ENCODE results near the gene LCMT2.
"Not testable (repeated sequence)": the region's sequence is repeated elsewhere in the genome, so short reads cannot be mapped to it uniquely, and the experiment has no call there.

Gene LCMT2

DNA sequence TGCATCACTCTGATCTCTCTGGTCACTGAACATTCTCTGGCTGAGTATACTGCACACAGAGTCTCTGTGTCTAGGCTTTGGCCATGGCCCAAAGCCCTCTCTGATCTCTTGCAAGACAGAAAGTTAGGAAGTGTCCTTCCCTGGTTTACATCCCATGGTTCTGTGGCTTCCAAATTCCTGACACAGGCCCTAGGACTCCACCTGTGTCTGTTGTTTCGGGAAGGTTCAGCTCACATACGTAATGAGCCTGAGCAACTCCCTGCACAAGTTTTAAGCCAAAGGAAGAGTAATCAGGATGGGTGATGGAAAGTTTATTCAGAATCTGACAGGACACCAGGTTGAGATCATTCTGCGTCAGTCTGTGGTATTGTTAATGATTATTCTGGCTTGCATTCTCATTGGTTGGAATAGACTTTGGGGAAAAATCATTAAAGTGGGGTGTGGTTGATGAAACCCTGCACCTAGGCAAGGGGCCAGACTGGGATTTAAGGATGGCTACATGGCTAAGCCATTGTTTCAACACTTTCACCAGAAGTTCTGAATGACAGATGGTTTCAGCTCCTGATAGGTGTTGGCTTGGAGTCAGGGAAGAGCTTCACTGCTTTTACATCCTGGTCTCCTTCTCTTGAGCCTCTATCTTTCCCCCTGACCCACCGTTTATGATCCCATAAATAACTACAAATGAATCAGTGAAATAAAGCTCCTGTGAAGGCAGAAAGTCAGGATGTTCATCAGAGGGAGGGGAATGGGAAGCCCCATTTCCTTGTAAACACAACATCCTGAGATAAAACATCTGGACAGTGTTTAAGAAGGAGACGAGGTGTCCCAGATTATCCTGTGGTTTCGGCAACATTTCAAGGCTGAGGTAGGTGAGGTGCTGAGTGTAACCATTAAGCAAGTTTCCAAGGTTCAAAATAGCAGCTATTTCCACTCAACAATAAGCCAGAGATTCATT is 14.1 kb downstream of the LCMT2 start:
- no peak for DNase-seq

DNA sequence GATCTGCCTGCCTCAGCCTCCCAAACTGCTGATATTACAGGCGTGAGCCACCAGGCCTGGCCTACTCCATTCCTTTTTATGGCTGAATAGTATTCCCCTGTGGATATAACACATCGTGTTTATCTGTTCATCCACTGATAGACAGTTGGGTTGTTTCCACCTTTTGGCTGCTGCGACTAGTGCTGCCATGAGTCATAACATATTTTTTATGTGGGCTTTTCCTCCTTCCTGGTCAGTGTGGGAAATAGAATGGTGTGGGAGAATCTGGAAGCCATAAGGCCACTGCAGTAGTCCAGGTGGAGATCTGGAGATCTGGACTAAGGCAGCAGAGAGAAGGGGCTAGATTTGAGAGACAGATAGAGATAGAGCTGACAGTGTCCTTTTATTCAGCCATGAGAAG is 16.2 kb downstream of the LCMT2 start:
- DNase-seq, result no peak

DNA sequence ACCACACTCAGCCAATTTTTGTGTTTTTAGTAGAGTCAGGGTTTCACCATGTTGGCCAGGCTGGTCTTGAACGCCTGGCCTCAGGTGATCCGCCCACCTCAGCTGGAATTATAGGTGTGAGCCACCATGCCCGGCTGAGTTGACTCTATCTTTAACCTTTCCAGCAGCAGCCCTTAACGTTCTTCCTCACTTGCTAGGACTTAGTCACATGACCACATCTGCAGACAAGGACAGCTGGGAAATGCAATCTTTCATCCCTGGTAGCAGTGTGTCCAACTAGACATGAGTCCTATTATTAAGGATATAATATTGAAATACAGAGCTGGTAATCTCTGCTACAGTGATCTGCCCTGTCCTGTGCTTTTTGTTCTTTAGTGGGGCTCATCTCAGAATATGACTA is 18.0 kb downstream of the LCMT2 start:
- DNase-seq, result no peak

DNA sequence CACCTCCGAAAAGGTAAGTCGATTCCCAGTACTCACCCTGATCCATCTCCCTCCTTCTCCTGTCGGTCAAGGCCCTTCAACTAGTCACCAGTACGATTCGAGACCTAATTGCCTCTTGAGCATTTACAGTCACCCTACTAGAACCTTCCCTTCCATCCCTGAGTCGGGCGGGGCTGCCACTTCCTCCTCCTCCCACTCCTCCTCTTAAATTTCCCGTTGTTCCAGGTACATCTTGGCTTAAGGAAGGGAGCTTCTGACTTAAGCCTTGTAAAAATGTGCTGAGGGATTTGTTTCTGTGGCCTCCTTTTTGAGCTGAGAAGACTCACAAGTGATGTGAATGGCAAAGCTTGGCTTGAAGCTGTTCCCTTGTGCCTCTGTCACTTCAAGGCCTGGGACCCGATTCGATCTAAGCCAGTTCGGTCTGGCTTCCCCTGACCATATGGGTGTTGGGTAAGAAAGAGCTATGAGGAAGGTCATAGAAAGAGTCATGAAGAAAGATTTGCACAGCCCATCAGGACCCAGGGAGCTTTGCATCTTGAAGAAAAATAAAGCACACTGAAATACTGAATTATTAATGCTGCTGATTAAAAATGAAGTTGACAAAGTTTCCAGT is 28.1 kb downstream of the LCMT2 start, which contains the start of gene TGM7:
TGM7 (minus strand) TSS at position 51 of the 613 bp plus-strand sequence.
- no peak for DNase-seq

DNA sequence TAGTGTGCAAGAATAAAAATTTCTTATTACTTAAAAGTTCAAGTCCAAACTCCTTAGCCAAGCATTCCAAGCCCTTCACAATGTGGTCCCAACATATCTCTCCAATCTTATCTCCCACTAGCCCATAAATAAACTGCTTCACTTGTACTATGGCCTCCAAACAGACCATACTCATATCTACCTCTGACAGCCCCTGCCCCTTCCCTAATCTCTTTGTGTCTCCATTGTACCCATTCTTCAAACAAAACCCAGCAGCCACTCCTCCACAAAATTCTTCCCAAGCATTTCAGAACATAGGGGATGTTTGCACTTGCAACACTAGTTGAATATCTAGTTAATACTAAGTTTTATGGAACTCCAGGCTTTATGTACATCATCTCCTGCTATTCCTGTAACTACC is 30.5 kb downstream of the LCMT2 start:
- DNase-seq, result no peak

DNA sequence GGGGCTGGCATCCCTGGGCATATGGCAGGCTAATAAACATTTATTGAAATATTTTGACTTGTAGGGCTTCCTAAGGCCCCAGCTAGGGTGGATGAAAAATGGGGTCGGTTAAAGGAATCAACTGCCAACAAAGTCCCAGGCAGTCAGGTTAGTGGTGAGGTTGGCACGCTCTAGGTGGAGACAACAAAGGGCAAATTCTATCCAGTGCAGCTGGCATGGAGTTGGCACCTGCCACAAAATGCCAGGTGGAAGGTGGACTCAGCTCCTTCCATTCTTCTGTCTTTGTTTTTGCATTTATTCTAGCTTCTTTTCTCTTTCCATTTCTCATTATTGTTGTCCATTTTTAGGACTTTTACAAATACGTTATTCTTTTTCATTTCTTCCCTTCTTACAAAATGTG is 31.0 kb downstream of the LCMT2 start:
- no peak for DNase-seq

DNA sequence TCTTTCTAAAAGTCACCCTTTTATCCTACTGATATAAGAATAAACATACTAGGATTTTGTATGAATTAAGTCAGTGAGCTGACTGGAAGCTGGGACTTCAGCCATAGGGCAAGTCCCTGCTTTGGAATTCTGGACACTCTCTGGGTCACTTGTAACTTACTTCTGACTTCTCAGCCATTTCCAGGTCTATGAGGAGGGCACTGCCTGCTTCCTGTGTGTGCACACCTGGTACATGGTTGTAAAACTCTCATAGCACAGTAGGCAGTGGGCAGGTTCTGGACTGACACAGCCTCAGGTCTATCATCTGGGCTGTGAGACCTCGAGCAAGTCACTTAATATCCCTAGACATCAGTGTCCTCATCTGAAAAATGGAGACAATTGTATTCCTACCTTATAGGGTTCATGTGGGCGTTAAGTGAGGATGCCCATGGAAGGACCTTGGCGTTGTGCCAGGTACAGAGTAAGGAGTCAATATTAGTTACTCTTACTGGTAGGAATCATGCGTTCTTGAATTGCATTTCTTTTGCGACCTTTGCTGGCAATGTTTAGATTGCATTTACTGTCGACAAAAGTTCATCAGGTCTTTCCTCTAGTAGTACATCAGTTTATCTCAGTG is 36.2 kb downstream of the LCMT2 start:
- DNase-seq, result no peak

DNA sequence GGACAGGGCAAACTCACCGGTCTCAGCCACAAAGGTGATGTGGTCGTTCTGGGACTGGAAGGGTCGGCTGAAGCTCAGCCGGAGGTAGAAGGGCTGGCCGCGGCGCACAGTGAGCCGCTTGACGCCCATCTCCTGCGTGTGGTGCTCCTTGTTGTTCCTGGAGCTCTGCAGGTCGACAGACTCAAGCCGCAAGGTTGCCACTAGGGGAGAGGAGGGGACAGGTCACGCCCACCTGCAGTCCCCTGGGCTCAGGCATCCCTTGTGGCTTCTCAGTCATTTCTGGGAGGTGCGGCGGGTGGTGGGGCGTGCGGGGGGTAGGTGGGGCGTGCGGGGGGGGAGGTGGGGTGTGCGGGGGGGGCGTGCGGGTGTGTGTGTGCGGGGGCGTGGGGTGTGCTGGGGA is 36.9 kb downstream of the LCMT2 start:
- no peak for DNase-seq

DNA sequence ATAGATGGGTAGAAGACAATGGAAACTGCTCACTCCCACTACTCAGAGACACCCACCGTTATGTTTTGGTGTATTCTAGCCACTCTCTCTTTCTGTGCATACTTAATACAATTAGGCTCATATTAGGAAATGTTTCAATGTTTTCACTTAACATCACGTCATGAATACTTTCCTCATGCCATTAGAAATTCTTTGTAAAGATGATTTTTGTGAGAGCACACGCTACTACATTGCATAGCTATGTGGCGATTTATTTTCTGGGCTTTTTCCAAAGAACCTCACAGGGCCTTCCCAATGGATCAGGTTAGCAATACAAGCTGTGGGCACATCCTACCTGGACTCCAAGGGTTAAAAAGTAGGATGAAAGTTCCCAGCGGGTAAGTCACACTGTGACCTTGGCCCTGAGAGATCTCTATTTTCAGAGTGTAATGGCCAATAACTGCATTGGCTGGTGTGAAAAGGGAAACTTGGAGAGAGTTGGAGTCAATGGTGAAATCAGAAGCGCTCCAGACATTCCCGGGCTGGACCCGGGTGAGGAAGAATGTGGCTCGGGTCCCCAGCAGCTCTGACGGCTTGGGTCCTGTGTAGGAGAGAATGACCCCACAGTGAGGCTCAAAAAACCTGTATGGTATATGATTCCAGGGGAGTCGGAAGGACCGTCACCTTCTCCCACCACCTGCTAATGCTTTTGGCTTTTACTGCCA is 37.8 kb downstream of the LCMT2 start:
- DNase-seq, result no peak

DNA sequence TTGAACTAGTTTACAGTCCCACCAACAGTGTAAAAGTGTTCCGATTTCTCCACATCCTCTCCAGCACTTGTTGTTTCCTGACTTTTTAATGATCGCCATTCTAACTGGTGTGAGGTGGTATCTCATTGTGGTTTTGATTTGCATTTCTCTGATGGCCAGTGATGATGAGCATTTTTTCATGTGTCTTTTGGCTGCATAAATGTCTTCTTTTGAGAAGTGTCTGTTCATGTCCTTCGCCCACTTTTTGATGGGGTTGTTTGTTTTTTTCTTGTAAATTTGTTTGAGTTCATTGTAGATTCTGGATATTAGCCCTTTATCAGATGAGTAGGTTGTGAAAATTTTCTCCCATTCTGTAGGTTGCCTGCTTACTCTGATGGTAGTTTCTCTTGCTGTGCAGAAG is 40.7 kb downstream of the LCMT2 start:
- DNase-seq, result not testable (repeated sequence)

DNA sequence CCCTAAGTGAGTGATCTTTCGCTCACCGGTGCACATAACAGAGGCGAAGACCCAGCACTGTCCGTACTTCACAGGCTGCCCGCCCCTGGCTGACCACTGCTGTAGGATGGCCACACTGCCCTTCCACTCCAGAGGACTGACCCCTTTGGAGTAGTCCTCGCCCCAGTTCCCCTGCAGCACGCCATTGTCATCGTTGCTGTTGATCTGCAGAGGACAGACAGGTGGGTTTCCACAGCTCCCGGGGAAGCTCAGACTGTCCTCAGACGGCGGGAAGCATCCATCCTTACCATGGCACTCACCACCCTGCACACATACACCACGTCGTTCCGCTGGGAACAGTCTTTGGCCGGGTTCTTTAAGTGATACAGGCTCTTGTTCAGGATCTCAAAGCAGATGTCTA is 43.1 kb downstream of the LCMT2 start:
- DNase-seq, result no peak

DNA sequence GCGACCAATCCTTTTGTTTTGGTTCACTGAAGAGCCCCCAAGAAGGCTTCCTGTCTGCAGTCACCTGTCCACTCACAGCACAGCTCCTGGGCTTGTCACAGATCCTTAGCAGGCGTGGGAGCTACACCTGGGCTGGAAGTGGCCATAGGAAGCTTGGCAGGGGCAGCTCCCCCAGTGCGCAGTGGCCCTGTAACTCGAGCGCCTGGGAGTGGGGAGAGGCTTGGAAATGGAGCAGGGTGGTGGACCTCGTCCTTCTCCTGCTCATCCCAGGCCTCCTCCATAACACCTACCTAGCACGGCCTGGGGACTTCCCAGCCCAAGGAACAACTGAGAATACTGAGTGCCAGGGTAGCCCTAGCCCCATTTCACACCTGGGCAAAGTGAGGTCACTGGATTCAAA is 44.3 kb downstream of the LCMT2 start:
- no peak for DNase-seq

DNA sequence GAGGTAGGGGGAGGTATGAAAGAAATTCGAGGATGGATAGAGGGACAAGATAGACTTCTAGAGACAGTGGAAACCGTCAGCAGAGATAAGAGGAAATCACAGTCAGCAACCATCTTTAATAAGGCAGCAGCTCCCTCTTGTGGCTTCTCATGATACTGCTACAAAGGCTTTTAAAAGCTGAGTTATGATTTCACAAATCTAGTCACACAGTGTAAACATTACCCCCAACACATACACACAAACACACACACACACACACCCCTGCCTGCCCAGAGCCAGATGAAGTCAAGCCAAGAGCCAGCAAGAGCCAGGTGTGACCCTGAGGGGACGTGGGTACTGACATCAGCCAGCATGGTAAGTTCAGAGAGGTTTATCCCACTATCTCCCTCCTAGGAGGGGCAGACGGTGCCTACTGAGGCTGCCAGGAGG is 44.8 kb downstream of the LCMT2 start:
- no peak for DNase-seq

DNA sequence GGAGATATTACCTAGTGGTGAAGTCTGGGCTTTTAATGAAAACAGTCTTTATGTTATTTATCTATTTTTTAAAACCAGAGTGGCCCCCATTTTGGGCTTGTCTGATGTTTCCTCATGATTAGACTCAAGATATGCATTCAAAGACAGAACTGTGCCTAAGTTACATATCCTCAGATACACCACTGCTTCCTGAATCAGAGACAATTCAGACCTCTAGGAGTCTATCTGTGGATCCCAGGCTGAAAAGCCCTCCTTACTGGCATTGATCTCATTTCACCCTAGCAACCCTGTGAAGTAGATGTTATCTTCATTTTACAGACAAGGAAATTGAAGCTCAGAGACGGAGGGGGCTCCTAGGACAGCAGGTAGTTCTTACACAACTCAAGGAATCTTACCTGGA is 46.8 kb downstream of the LCMT2 start:
- no peak for DNase-seq

DNA sequence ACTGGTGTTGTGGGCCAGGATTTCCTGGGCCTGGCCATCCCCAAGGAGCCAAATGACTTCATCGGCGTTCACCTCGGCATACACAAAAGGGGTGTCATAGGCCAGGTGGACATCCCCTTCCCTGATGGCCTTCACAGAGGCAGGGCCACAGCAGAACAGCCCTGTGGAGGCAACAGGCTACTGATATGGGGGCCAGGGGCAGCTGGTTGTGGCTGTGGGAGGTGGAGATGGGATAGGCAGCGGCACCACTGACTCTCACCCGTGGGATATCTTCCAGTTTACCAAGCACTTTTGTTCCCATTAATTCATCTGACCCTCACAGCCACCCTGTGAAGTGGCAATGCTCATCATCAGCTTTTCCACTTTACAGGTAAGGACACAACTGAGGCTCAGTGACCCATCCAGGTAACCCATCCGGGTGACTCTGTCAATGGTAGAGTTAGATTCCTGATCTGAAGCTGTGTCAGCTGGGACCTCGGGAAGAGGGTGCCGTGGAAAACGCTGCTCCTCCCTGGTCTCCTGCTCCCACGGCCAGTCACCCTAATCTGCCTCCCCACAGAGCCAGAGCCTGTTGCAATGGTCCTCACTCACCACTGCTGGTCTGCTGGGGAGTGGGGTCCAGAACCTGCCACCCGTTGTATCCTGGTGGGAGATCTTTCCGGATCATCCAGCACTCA is 48.3 kb downstream of the LCMT2 start:
- DNase-seq, result no peak

DNA sequence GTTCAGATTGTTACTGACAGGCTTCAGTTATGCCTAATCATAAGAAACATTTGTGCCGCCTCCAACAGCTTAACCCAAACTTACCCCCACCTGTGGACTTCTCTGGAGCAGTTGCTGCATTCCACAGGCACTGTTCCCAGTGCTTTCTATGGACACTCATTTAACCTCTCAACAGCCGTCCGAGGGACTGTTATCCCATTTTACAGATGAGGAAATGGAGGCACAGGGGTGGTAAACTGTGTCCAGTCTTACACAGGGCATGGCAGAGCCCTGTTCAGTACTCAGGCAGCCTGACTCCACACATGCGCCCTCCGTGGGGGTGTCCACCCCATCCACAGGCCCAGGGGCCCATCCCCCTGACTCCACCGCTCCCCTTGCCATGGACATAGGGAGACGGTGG is 49.4 kb downstream of the LCMT2 start:
- DNase-seq, result no peak

DNA sequence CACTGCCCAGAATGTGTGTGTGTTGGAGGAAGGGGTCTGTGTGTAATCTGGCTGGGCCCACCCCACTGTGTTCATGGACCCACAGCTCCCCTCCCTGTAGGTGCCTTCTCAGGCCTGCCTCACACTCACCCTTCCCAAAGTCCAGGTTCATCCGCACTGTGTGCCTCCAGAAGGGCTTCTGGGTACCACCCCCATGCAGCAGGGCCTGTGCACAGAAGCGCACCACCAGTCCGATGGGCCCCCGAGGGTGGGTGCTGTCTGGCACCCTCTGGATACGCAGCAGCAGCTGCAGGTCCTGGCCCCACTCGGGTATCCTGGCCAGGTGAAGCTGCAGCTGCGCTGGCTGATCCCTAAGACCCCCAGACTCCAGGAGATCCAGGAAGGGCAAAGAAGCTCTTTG is 50.9 kb downstream of the LCMT2 start:
- no peak for DNase-seq

DNA sequence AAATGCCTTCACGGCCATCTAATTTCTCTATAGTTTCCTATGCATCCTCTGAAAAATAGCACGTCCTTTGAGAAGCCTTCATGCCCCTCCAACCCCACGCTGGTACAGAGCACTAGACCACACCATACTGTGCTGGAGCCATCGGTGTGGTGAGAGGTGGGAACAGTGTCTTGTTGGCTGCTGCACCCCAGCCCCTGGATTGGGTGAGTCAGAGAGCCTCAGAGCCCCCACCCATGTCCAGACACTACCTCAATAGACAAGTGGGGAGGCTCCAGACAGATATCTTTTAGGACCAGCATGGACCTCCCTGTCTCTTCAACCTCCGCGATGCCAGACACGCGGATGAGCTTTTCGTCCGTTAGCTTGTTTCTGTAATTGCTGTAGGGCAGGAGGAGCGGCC is 51.5 kb downstream of the LCMT2 start:
- DNase-seq, result no peak

DNA sequence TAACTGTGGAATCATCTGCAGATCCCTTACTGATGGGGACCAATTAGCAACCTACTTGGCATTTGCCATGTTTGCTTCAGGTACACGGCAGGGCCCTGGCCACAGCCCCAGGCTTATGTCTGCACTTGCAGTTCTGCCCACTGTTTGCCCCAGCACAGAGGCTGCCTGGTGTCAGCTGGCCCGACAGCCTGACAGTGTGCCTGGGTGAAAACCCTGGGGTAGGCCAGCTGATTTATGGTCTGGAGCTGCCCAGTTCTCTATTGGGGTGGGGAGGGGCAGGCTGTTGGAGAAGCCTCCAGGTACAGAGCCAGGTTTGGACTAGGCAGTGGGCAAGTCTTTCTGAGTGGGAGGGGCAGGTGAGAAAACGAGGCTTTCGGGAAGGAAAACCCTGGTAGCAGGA is 52.5 kb downstream of the LCMT2 start:
- DNase-seq, result no peak

DNA sequence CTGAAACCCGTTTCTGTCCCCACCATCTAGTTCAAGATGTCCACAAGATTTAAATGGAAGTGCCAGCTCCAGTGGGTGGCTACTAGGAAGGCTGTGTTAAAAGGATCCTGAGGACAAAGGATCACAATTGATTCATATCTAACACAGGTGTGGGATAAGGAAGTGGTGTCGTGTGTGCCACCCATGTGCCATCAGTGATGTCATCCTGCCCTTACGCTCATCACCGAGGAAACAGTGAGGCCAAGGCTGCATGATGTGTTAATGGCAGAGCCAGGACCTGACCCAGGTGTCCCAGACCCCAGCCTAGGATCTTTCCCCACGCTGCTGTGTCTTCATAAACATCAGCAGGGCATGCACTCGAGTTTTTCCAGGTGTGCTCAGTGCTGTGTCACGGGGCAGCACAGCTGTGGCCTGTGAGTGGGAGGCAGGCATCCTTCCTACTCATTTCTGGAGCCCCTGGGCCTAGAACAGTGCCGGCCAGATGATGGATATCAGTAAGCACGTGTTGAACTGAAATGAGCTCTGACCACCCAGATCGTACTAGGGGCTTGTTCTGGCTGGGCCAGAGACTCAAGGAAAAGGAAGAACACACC is 53.0 kb downstream of the LCMT2 start:
- no peak for DNase-seq

DNA sequence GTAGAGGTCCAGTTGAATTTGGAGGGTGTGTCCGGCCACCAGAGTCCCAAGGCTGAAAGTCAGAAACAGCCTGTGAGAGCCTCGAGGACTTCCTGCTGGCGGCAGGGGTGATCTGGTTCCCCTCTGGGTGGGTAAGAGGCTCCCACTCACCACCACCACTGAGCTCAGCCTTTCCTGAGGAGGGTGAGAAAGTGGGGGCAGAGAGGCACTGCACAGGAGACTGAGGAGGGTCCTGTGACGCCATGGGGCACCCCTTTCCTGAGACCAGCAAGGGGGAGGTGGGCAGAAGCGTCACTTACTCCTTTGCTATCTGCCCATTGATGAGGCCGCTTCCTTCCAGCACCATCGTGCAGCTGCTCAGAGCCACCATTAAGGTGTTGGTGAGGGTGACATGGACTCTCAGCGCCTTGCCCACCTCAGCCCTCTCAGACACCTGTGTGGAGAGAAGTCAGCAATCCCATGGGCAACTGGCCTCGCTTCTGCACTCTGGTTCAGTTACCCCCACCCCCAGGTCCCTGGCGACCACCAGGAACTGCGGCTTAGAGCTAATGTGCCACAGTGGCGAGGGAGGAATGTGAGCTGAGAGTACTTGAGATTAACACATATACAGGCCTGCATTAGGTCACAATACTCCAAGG is 53.7 kb downstream of the LCMT2 start:
- DNase-seq, result no peak

Measured in SIG-M5 (cell line).